Activated CD8-positive, alpha-beta memory T cell treated with anti-CD3 and anti-CD28 coated beads for 1 hour (primary cell): ENCODE results near the gene FGF16.
"Not testable (repeated sequence)": the region's sequence is repeated elsewhere in the genome, so short reads cannot be mapped to it uniquely, and the experiment has no call there.

Source experiments
- DNase-seq, 2 donors: peaks; one replicate each; pipeline ENCODE4 v3.0.0-alpha.2; 2020; ENCODE audit warnings: low read depth in 1 of 2; ENCODE audit errors: extremely low read depth in 1 of 2

FGF16 gene

DNA sequence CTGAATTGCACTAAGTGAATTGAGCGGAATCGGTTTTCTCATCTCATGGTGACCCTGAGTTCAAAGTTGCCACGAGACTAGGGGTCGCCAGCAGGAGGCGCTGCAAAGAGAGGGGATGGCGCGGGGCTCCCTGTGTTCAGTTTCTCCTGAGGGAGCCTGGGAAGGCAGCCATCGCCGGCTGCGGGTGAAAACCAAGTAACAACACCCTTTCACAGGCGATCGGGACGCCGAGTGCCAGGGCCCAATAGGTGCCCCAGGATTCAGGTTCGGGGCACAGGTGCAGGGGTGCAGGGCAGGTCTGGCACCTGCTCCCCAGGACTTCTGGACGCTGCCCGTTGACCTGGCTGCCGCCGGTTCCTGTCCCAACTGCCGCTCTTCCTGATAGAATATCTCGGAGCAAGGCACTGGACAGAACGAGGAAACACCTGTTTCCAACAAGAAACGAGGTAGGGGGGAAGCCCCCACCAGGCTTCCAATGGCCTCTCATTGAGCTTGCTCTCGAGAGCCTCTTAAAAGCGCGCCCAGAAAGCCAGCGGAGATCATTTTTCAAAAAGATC, 1.1 kb upstream of the FGF16 start:
- no peak for DNase-seq

DNA sequence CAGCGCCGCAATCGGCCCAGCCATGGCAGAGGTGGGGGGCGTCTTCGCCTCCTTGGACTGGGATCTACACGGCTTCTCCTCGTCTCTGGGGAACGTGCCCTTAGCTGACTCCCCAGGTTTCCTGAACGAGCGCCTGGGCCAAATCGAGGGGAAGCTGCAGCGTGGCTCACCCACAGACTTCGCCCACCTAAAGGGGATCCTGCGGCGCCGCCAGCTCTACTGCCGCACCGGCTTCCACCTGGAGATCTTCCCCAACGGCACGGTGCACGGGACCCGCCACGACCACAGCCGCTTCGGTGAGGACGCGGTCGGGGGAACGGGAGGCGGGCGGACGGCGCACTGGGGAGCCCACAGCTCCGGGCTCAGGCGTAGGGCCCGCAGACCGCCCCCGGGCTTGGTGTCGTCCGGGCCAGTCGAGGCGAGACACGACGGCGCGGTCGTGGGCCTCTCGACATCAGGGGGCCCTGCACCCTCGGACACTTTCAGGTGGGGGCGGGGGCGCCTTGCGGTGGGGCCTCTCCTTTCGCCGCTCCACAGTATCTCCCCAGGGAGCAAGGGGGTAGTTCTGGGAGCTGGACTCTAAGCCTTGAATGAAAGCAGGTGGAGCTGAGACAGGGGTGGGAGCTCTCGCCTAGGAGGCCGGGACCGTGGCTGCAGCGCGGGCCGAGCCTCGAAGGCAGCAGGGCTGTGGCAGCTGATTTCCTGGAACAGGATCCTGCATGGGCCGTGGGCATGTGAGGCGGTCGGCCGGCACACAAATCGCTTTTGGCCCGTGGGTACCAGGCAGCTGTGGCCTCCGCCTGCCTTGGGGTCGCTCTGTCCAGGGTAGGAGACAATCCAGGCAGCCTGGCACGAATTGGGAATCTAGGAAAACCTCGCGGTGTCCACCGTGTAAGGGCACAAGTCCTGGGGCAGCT, 722 bp downstream of the FGF16 start:
- DNase-seq: no peak

DNA sequence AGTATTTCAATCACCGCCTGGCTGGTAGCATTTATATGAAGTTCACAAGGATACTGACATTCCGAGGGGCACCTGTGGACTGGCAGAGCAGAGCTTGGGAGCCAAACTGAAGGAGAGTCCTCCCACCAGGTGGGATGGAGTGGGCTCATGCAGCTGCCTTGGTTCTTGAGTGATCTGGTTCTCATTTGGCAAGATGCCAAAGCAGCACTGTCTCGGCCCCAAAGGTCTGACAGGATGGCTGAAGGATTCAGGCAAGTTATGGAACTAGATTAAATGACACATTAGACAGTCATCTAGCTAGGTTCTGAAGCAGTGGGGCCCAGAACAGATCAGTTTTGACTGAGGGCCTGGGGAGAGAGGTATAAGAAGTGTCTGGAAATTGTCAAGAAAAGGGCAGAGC, 3.2 kb downstream of the FGF16 start:
- no peak for DNase-seq

DNA sequence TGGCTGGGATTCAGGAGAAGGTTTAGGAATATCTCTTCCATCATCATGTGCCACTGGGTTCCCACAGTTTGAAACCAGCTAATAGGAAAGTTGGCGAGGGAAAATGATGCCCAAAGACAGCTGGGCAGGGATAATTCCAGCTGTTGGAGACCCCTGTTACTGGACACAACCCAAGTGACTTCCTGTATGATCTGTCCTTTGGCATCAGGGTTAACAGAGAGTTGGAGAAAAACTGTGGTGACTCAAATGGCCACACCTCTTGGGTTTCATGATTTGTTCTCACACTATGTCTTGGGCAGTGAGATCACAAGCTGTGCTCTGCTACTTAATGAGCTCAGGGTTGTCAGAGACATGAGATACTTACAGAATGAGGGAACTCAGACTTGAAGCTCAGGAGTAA, 3.8 kb downstream of the FGF16 start:
- DNase-seq: no peak

DNA sequence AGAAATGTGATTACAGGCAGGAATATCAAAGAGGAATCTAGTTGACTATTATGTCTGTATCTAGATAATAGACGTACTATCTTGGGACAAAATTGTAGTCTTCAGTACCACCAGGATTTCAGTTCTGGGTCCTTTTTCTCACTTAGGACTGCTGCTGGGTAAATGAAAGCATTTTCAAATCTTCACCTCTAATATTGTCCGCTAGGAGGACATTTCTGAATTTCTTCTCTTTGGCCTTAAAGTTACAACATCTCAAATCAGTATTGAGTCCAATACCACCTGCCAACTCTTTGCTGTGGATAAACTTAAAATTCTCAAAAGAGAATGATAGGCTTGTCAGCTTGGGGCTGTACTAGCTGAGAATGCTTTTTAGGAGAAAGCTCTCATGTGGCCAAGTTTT, 6.0 kb downstream of the FGF16 start:
- no peak for DNase-seq

DNA sequence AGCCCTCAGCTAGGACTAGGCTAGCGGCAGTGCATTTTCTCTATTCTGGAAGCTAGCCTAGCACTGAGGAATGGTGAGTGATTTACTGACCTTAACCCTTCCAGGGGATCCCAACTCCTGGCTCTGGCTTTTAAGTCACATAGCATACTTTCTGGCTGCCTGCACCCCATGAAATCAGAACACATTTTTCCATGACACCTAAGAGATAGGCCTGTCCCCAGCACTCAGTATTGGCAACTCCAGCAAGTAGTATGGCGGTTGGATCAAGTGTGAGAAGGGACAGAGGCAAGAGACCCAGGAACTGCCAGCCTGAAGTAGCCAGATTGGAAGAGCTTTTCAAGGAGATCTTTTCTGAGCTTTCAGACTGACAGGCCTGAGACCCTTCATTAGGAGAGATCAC, 8.2 kb downstream of the FGF16 start:
- no peak for DNase-seq

DNA sequence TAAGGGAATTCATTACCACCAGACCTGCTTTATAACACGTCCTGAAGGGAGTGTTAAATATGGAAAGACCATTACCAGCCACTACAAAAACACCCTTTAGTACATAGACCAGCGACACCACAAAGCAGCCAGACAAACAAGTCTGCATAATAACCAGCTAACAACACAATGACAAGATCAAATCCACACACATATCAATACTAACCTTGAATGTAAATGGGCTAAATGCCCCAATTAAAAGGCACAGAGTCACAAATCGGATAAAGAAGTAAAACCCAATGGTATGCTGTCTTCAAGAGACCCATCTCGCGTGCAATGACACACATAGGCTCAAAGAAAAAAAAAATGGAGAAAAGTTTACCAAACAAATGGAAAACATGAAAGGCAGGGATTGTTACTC, 36.9 kb downstream of the FGF16 start:
- DNase-seq: no peak

DNA sequence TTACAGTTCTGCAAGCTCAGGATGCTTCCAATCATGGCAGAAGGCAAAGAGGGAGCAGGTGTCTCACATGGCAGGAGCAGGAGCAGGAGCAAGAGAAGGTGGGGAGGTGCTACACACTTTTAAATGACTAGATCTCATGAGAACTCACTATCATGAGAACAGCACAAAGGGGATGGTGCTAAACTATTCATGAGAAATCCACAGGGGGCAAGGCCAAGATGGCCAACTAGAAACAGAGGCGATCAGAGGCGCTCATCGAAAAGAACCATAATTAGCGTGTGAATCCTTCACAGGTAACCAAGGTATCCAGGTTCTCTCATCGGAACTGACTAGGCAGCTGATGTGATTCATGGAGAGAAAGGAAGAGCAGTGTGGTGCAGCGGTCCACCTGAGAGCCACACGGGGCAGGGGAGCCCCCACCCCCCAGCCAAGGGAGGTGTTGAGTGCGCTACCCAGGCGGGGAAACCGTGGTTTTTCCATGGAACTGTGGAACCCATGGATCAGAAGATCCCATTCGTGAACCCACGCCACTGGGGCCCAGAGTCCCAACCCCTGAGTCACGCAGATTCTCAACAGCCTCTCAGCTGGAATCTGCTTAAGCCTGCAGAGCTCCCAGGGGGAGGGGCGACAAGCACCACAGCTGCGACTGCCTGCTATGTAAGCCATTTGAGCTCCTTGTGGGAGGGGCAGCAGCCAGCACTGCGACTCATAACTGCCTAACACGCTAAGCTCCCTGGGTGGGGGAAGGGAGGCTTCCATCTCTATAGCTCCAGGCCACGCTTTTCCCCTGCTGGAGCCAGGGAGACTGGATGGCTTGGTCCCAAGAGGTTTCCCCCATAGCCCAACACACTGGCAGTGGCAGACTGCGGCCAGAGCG, 46.7 kb downstream of the FGF16 start:
- no peak for DNase-seq

DNA sequence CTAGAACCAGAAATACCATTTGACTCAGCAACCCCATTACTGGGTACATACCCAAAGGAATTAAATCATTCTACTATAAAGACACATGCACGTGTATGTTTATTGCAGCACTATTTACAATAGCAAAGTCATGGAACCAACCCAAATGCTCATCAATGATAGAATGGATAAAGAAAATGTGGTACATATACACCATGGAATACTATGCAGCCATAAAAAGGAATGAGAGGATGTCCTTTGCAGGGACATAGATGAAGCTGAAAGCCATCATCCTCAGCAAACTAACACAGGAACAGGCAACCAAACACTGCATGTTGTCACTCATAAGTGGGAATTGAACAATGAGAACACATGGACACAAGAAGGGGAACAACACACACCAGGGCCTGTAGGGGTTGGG, 53.0 kb downstream of the FGF16 start:
- DNase-seq: not testable (repeated sequence)

DNA sequence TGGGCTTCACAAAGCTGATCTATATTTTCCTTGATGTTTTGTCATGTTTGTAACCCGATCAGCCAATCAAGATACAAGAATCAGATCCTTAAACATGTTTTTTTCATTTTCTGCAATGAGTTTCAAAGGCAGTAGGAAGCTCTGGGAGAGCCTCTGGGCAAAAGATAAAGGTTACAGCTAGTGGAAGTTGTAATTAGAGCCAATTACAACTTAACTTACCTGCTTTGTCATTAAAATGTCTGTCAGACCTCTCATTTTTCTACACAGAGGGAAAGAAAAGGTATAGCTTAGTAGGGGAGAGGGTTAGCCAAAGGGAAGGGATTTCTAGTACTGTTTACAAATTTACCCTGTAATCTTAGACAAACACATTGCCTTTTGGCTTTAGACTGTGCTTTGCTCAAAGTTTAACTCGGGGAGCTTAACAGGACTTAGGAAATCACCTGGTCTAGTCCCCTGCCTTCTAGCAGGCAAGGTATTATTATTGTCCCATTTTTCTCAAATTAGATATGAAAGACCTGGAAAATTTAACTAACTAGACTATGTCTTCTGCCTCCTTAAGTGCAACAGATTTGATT, 55.8 kb downstream of the FGF16 start:
- DNase-seq: no peak

DNA sequence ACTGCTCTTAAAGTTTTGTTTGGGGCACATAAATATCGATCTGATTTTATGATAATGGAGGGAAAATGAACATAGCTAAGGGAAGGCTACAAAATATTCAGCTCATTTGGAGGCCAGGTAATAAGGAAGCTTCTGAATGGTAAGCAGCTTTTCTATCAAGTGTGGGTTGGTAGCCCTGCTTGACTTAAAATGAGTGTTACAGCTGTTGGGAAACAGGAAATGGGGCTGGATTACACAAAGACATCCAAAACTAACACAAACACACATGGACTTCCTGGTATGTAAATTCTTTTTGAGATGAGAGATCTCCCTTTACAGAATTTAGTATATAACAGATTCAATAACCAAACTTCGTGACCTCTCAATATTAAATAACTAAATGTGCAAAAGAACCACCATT, 58.0 kb downstream of the FGF16 start:
- no peak for DNase-seq
